RWPE2 (cell line): ENCODE results near the gene OR13C3.

ENCODE experiments used
- ATAC-seq: fragments of 200-7000 bp; cut with Tn5 transposase; 3 replicates; pipeline ENCODE4 v1.9.1; 2021; ENCODE audit warnings: low read depth
- DNase-seq: peaks from one replicate; pipeline ENCODE4 v3.0.0-alpha.2; 2020; ENCODE audit warnings: low spot score
- H3K27ac ChIP-seq: fragments of 450-650 bp; 2 replicates; pipeline ENCODE4 v1.5.1; 2017; ENCODE audit warnings: mild to moderate bottlenecking; ENCODE audit not compliant: poor library complexity, severe bottlenecking
- H3K27me3 ChIP-seq: fragments of 250-450 bp; sonication (Bioruptor Pico); 2 replicates; pipeline ENCODE4 v1.5.1; 2021; ENCODE audit warnings: mild to moderate bottlenecking, moderate library complexity; ENCODE audit not compliant: insufficient read depth, poor library complexity, severe bottlenecking
- H3K36me3 ChIP-seq: fragments of 250-450 bp; sonication (Bioruptor Pico); 2 replicates; pipeline ENCODE4 v1.5.1; 2020; ENCODE audit warnings: low read depth, mild to moderate bottlenecking, moderate library complexity
- H3K4me1 ChIP-seq: fragments of 250-450 bp; sonication (Bioruptor Pico); 2 replicates; pipeline ENCODE4 v1.5.1; 2021; ENCODE audit warnings: mild to moderate bottlenecking, moderate library complexity; ENCODE audit not compliant: insufficient read depth, poor library complexity, severe bottlenecking
- H3K4me3 ChIP-seq: fragments of 250-450 bp; sonication (Bioruptor Pico); 2 replicates; pipeline ENCODE4 v1.5.1; 2021; ENCODE audit warnings: mild to moderate bottlenecking, moderate library complexity; ENCODE audit not compliant: severe bottlenecking
- H3K9me3 ChIP-seq: fragments of 250-450 bp; sonication (Bioruptor Pico); 2 replicates; pipeline ENCODE4 v1.5.1; 2021; ENCODE audit warnings: mild to moderate bottlenecking, moderate library complexity; ENCODE audit not compliant: severe bottlenecking
- TF ChIP-seq, protein P1 (sequence below): fragments of 450-650 bp; IDR thresholded peaks from one replicate; pipeline ENCODE4 v1.5.1; 2017; ENCODE audit warnings: mild to moderate bottlenecking, moderate library complexity; ENCODE audit not compliant: poor library complexity, severe bottlenecking

Gene OR13C3

DNA sequence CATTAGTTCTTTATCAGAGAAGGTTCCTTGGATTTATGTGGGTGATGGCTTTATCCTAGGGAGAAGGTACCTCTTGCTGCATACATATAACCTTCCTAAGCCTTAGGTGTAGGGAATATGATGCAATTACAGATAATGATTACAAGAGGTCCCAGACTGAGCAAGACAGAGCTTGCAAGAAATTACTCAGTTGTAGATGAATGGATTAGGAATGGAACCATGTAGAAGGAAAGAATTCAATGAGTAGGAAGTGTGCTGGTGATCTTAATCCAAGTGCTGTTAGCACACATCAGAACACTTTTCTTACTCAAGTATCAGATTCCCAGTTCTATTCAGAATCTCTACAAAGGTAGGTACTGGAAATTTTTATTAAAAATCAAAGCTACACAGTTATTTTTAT is 30.1 kb downstream of the OR13C3 start:
- no peak for DNase-seq
- no peaks in the 10 kb centered on the region for H3K36me3 ChIP-seq
- TF ChIP-seq, protein P1, sequence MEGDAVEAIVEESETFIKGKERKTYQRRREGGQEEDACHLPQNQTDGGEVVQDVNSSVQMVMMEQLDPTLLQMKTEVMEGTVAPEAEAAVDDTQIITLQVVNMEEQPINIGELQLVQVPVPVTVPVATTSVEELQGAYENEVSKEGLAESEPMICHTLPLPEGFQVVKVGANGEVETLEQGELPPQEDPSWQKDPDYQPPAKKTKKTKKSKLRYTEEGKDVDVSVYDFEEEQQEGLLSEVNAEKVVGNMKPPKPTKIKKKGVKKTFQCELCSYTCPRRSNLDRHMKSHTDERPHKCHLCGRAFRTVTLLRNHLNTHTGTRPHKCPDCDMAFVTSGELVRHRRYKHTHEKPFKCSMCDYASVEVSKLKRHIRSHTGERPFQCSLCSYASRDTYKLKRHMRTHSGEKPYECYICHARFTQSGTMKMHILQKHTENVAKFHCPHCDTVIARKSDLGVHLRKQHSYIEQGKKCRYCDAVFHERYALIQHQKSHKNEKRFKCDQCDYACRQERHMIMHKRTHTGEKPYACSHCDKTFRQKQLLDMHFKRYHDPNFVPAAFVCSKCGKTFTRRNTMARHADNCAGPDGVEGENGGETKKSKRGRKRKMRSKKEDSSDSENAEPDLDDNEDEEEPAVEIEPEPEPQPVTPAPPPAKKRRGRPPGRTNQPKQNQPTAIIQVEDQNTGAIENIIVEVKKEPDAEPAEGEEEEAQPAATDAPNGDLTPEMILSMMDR = no peak

DNA sequence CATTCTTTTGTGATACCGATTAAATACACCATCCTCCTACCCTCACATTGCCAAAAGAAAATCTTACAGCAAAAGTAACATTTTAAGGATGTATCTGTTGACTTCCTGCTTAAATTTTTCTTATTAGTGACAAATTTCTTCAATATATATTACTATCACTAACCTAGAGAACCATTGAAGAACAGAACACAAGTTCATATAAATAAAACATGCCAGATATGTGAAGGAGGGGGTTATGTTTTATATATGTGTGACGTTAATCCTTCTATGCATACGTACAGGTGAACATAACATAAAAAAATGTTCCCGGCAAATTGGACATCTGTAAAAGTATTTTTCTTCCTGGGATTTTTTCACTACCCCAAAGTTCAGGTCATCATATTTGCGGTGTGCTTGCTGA is 32.7 kb downstream of the OR13C3 start, which contains the start of gene OR13F1:
Gene OR13F1, plus strand, starts transcription at position 301 of the 400 bp plus-strand sequence. Its CDS starts 0 bp downstream, at position 301.
- Histone ChIP-seq H3K4me3 (no peak within 1 kb of the TSS), H3K4me1 (peaks cover 7% of the 10 kb centered on the region), H3K36me3 (no peaks in the 10 kb centered on the region), H3K9me3 (no peaks in the 10 kb centered on the region), H3K27me3 (no peaks in the 10 kb centered on the region), H3K27ac (no peak within 1 kb of the TSS)
- ATAC-seq (no peak), DNase-seq (no peak)
- TF ChIP-seq, protein P1 = no peak

More for the DNA sequence above, 30.1 kb downstream of the OR13C3 start:
- ATAC-seq = peak; percentile 92
- Histone ChIP-seq H3K27me3 (no peaks in the 10 kb centered on the region), H3K9me3 (no peaks in the 10 kb centered on the region), H3K4me1 (peaks cover 7% of the 10 kb centered on the region), H3K27ac (no peak overlapping the region), H3K4me3 (no peak overlapping the region)

DNA sequence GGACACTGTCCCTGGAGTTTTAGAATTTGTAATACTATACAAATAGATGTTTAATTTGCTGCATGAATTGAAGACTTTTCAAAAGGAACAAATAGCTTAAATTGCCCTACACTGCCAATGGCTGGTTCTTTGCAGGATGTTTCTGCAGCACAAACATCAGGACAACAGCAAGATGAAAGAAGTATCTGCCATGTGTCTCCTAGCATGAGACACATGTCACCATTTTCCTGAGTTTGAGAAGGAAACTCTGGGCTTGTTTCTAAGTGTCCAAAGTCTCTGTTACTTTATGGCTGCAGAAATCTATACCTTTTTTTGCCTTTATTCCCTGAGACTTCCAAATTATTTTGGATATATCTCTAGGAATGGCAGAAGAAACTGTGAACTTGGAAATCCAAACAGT is 33.2 kb downstream of the OR13C3 start:
- Histone ChIP-seq H3K4me3 (no peak overlapping the region), H3K9me3 (no peaks in the 10 kb centered on the region), H3K27me3 (no peaks in the 10 kb centered on the region), H3K27ac (no peak overlapping the region), H3K4me1 (peaks cover 7% of the 10 kb centered on the region), H3K36me3 (no peaks in the 10 kb centered on the region)
- DNase-seq (no peak), ATAC-seq (no peak)
- TF ChIP-seq, protein P1 = no peak

DNA sequence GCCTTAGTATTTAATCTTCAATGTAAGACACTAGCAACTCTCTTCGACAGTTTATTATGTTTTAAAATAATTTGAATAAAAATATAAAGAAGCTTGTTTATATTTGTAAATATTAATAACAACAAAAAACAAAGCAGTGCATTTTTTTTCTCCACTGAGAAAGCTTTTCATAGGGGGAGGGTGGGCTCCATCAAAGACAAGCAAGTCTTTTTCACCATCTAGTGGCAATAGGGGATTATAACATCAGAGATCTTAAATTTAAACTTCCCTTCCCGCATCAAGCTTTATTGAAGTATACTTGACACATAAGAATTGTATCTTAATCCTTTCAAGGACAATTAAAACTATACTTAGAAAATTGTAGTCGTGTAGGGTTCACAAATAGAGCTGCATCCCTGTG is 41.8 kb downstream of the OR13C3 start:
- DNase-seq = no peak
- Histone ChIP-seq H3K4me1 (no peaks in the 10 kb centered on the region), H3K27ac (no peak overlapping the region), H3K9me3 (no peaks in the 10 kb centered on the region), H3K4me3 (no peak overlapping the region), H3K27me3 (no peaks in the 10 kb centered on the region), H3K36me3 (no peaks in the 10 kb centered on the region)
- no peak for ATAC-seq
- TF ChIP-seq, protein P1 = peak; percentile 58
